T47D (cell line): Measurements from ENCODE around the gene DAAM1.

Experiments used
- DNase-seq, 2 experiments: peaks; one replicate each; pipeline versions ENCODE4 v3.0.0 to v3.0.0-alpha.2; 2011 to 2012; ENCODE audit warnings: low read depth in 1 of 2, low spot score in 1 of 2
- JUND ChIP-seq: IDR thresholded peaks from 2 replicates; pipeline ENCODE4 v1.6.1; 2012; ENCODE audit warnings: low read depth
- in situ Hi-C: cut with HindIII; loops from 2 replicates; pipeline ENCODE4 v1.10.0; 2016; ENCODE audit warnings: low sequenced_read_pairs, low pct_unique_long_range_greater_than_20kb

The DAAM1 gene

GRCh38 chr14:59352961-59353360 lies 164.5 kb downstream of the DAAM1 start:
- no peak for DNase-seq
- in situ Hi-C loops, result no loop called here
- no peak for TF ChIP-seq JUND

DNA sequence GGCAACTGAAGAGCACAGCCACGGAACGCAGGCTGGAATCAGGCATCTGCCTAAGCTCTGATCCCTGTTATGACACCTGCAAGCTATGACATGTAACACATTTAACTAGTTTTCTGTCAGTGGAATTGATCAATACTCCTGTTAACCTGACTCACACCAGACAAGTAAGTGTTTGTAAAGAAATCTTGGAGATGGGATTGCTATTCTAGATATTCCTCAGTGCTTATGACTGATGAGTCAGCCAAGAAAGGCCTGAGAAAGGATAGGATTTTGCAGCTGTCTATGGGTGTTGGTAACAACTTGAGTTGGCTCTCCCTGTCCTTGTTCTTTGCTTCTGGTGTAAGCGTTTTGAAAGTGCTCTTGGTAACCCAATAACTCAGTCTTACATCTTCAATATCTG lies 166.2 kb downstream of the DAAM1 start:
- no peak for DNase-seq
- in situ Hi-C loops, result no loop called here
- TF ChIP-seq JUND, result no peak

DNA sequence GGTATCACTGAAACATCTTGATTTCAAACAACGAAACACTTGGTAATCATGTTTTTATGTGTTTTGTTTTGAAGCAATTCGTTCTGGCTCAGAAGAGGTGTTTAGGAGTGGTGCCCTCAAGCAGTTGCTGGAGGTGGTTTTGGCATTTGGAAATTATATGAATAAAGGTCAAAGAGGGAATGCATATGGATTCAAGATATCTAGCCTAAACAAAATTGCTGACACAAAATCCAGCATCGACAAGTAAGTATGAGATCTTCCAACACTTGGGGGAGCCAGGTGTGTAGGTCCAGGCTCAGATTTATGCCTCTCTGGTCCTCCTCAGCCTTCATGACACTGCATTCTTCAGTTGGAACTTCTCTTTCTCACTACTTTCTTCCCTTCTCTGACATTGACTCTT lies 166.6 kb downstream of the DAAM1 start:
- DNase-seq, result no peak
- in situ Hi-C loops, result no loop called here
- TF ChIP-seq JUND, result no peak

DNA sequence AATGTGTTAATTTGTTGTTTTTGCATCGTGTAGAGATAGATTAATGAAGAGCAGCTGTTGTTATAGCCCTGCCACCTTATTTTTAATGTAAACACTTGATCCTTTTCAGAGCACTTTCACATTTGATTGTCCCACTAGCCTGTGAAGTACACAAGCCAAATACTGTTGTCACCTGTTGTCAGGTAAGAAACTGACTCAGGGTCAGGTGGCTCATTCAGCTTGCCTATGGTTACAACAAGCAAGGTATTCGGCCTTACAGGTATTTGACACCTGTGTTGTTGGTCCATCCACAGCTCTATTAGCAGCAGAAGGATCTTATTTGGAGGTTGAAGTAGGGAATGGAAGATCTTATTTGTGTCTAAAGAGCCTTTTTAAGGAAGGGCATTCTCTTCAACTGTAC lies 167.8 kb downstream of the DAAM1 start:
- DNase-seq, result peak in 1 of 2 experiments; percentile 39
- in situ Hi-C loops, result no loop called here
- no peak for TF ChIP-seq JUND

GRCh38 chr14:59356767-59357166 lies 168.3 kb downstream of the DAAM1 start:
- DNase-seq, result no peak
- in situ Hi-C loops, result no loop called here
- TF ChIP-seq JUND, result no peak

DNA sequence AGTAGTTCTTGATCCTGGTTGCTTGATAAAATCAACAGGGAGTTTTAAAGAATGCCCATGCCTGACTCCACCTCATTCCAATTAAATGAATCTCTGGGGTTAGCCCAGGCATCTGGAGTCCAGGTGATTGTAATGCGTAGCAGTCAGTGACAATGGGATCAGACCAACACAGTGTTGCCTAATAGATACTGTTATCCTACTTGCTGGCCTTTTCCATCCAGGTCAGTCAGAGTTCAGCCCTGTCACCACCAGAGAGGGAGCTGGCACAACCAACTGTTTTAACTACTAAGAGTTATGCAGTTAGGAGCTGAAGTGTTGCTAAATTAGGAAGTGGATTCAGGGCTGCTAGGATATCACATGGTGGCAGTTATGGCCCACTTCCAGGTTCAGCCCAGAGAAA lies 169.6 kb downstream of the DAAM1 start:
- in situ Hi-C loops, result no loop called here
- TF ChIP-seq JUND, result no peak
- DNase-seq, result no peak

DNA sequence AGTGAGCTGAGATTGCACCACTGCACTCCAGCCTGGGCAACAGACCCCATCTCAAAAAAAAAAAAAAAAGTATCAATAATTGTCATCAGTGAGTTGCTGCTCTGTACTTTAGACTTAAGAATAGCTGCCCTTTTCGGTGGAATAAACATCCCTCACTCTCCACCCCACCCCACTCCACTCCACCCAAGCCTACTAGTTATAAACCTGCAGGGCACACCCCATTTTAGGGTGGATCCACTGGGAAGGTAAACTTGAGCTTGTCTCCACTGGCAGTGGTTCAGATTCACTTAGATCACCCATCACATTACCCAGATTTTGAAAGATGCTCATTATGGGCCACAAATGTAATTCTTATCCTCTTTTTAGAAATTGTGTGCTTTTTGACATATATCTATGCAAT lies 170.3 kb downstream of the DAAM1 start:
- in situ Hi-C loops, result no loop called here
- DNase-seq, result no peak
- no peak for TF ChIP-seq JUND

- DNase-seq, result peak; percentile 16 to 51
- in situ Hi-C loops, result no loop called here
- no peak for TF ChIP-seq JUND
These were observed 171.1 kb downstream of the DAAM1 start for GRCh38 chr14:59359431-59360124.

DNA sequence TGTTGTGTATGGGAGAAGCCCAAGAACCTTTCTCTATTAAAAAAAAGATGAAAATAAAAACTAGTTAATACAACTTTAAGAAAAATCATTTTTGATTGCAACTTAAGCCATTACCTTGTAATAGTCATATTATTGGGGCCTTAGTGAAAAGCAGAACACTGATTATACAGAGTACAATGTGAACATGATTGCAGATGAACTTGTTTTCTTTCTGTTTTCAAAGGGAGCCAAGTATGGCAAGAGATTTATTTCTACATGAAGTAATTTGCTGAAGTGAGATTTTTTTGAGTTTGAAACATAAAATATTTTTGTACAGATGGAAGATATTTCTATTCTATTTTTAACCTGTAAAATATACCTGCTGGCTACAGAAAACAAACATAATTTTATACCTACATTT lies 171.8 kb downstream of the DAAM1 start:
- in situ Hi-C loops, result no loop called here
- DNase-seq, result no peak
- TF ChIP-seq JUND, result no peak

DNA sequence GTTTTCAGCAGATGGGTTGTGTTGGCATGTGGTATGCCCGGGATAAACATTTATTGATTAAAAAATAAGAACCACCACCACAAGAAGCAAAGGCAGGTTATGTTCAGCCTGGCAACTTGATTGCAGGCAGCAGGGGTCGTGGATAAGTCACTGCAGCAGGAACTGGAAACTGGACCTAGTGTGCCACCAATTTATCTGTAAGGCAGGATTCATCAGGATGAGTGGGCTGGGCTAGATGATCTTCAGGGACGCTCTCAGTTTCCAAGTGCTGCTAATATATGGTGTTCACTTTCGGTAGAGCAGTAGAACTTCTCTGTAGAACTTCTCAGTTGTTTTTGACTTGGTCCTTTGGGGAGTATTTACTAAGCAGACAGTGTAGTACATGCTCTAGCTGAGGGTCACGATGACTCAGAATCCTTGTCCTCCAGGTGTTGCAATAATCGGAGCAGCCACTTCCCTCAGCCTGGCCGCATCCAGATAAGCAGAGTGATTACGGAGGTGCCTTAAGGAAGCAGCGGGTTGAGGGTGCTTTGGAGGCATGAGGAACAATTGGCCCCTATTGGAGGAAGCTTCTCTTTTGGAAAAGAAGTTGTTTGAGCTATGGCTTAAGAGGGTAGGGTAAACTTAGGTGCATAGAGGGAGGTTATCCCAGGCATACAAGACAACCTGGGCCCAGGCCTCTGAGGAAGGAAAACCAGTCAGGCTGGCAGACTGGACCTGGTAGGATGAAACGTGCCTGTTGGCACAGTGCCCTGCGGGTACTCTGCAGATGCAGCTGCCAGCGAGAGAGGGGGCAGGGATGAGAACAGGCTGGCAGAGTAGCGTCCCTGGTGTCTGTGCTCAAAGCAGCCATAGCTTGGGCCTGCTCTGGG lies 172.7 kb downstream of the DAAM1 start:
- in situ Hi-C loops, result no loop called here
- no peak for TF ChIP-seq JUND
- DNase-seq, result peak in 1 of 2 experiments; percentile 88

GRCh38 chr14:59362513-59362912 lies 174.0 kb downstream of the DAAM1 start:
- in situ Hi-C loops, result no loop called here
- TF ChIP-seq JUND, result no peak

GRCh38 chr14:59363531-59364226 lies 175.2 kb downstream of the DAAM1 start:
- in situ Hi-C loops, result no loop called here
- DNase-seq, result no peak
- no peak for TF ChIP-seq JUND

More at GRCh38 chr14:59362513-59362912, 174.0 kb downstream of the DAAM1 start:
- no peak for DNase-seq
